Large intestine (tissue), 3 donors: ENCODE measurements around the gene H3-3A. TPM values are rescaled to one million over a fixed set of nuclear protein-coding genes. Genes with fewer than 3 reads are reported as not detected.

Experiments
- DNase-seq, 2 donors: peaks; one replicate each; pipeline versions ENCODE4 v3.0.0 to v3.0.0-alpha.2; 2013
- H3K27ac ChIP-seq: one replicate; pipeline ENCODE4 v1.5.1; 2013; ENCODE audit warnings: low read length
- H3K27me3 ChIP-seq: 2 replicates; pipeline ENCODE4 v1.6.1; 2013; ENCODE audit warnings: low read length; ENCODE audit not compliant: control insufficient read depth, insufficient read depth
- H3K36me3 ChIP-seq: 2 replicates; pipeline ENCODE4 v1.6.1; 2013; ENCODE audit warnings: low read length; ENCODE audit not compliant: control insufficient read depth, insufficient read depth
- H3K4me1 ChIP-seq: one replicate; pipeline ENCODE4 v1.6.1; 2013; ENCODE audit warnings: low read length; ENCODE audit not compliant: control insufficient read depth, insufficient read depth
- H3K4me3 ChIP-seq: one replicate; pipeline ENCODE4 v1.5.1; 2013; ENCODE audit warnings: low read length
- H3K9me3 ChIP-seq: one replicate; pipeline ENCODE4 v1.6.1; 2013; ENCODE audit warnings: mild to moderate bottlenecking, low read depth, low read length, moderate library complexity; ENCODE audit not compliant: control insufficient read depth
- WGBS: methylation state at CpG from one replicate; pipeline ENCODE4 v1.1.5; 2013; ENCODE audit warnings: low lambda C conversion rate; ENCODE audit not compliant: insufficient coverage; 5-methylcytosine and 5-hydroxymethylcytosine counted together
- polyA plus RNA-seq: library from polyadenylated mRNA; unstranded; fragments of 120-200 nt; gene quantifications from one replicate; pipeline ENCODE4 v1.2.1, GENCODE V29; 2013

The H3-3A gene
- polyA plus RNA-seq, 1 donor: 750 TPM

- DNase-seq: peak; percentile 75 to 88
- peak overlapping the region; percentile 77 for H3K4me3 ChIP-seq
- H3K27ac ChIP-seq: peak overlapping the region; percentile 91
- peaks cover 11% of the 10 kb centered on the region for H3K4me1 ChIP-seq
- H3K27me3 ChIP-seq: no peaks in the 10 kb centered on the region
- H3K36me3 ChIP-seq: no peaks in the 10 kb centered on the region
- no CpG with 5 or more reads among the region's 57 CpGs for WGBS
- H3K9me3 ChIP-seq: no peaks in the 10 kb centered on the region
These were observed 47.3 kb downstream of the H3-3A start for GRCh38 chr1:226109829-226110248.

- Histone ChIP-seq H3K9me3 (no peaks in the 10 kb centered on the region), H3K4me1 (peaks cover 11% of the 10 kb centered on the region), H3K27ac (peak overlapping the region; percentile 84), H3K4me3 (peak overlapping the region; percentile 58), H3K27me3 (no peaks in the 10 kb centered on the region), H3K36me3 (no peaks in the 10 kb centered on the region)
- no CpG with 5 or more reads among the region's 73 CpGs for WGBS
- peak; percentile 56 to 85 for DNase-seq
These were observed 48.0 kb downstream of the H3-3A start for GRCh38 chr1:226110249-226111097.

- no peak for DNase-seq
- Histone ChIP-seq H3K9me3 (no peaks in the 10 kb centered on the region), H3K4me1 (peaks cover 11% of the 10 kb centered on the region), H3K27me3 (no peaks in the 10 kb centered on the region), H3K36me3 (no peaks in the 10 kb centered on the region), H3K4me3 (peak overlapping the region; percentile 58), H3K27ac (peak overlapping the region; percentile 84)
- no CpG with 5 or more reads among the region's 11 CpGs for WGBS
These were observed 48.8 kb downstream of the H3-3A start for GRCh38 chr1:226111098-226111882.

GRCh38 chr1:226111883-226112261 is 49.4 kb downstream of the H3-3A start:
- no peak overlapping the region for H3K27ac ChIP-seq
- H3K36me3 ChIP-seq: no peaks in the 10 kb centered on the region
- no CpG with 5 or more reads among the region's 7 CpGs for WGBS

GRCh38 chr1:226112626-226113025 is 50.1 kb downstream of the H3-3A start:
- no peak for DNase-seq
- WGBS: no CpG with 5 or more reads among the region's 3 CpGs
- Histone ChIP-seq H3K9me3 (no peaks in the 10 kb centered on the region), H3K27ac (no peak overlapping the region), H3K4me1 (peaks cover 11% of the 10 kb centered on the region), H3K4me3 (no peak overlapping the region), H3K27me3 (no peaks in the 10 kb centered on the region), H3K36me3 (no peaks in the 10 kb centered on the region)

More at GRCh38 chr1:226111883-226112261, 49.4 kb downstream of the H3-3A start:
- no peak for DNase-seq
- Histone ChIP-seq H3K27me3 (no peaks in the 10 kb centered on the region), H3K9me3 (no peaks in the 10 kb centered on the region), H3K4me3 (no peak overlapping the region), H3K4me1 (peaks cover 11% of the 10 kb centered on the region)

- no peaks in the 10 kb centered on the region for H3K9me3 ChIP-seq
- no peaks in the 10 kb centered on the region for H3K27me3 ChIP-seq
- no peak overlapping the region for H3K4me3 ChIP-seq
- H3K27ac ChIP-seq: no peak overlapping the region
- DNase-seq: no peak
- H3K36me3 ChIP-seq: no peaks in the 10 kb centered on the region
- WGBS: no CpG with 5 or more reads among the region's 3 CpGs
- peaks cover 4% of the 10 kb centered on the region for H3K4me1 ChIP-seq
These were observed 54.2 kb downstream of the H3-3A start for GRCh38 chr1:226116673-226117072.

GRCh38 chr1:226117330-226117729 is 54.8 kb downstream of the H3-3A start:
- Histone ChIP-seq H3K4me1 (peaks cover 3% of the 10 kb centered on the region), H3K9me3 (no peaks in the 10 kb centered on the region), H3K36me3 (no peaks in the 10 kb centered on the region), H3K27ac (no peak overlapping the region), H3K4me3 (no peak overlapping the region), H3K27me3 (no peaks in the 10 kb centered on the region)
- DNase-seq: no peak
- WGBS: 100% methylated on average over 1 of the region's 6 CpGs

GRCh38 chr1:226118357-226118756 is 55.8 kb downstream of the H3-3A start:
- Histone ChIP-seq H3K36me3 (no peaks in the 10 kb centered on the region), H3K27me3 (no peaks in the 10 kb centered on the region), H3K4me3 (no peak overlapping the region), H3K27ac (no peak overlapping the region), H3K9me3 (no peaks in the 10 kb centered on the region), H3K4me1 (peaks cover 10% of the 10 kb centered on the region)
- no peak for DNase-seq
- WGBS: no CpG with 5 or more reads among the region's 4 CpGs

GRCh38 chr1:226119169-226119568 is 56.7 kb downstream of the H3-3A start:
- H3K9me3 ChIP-seq: no peaks in the 10 kb centered on the region
- no peak for DNase-seq
- no peak overlapping the region for H3K4me3 ChIP-seq
- no peaks in the 10 kb centered on the region for H3K36me3 ChIP-seq
- H3K27me3 ChIP-seq: no peaks in the 10 kb centered on the region
- H3K27ac ChIP-seq: no peak overlapping the region
- WGBS: no CpG with 5 or more reads among the region's 6 CpGs
- H3K4me1 ChIP-seq: peaks cover 10% of the 10 kb centered on the region

- Histone ChIP-seq H3K36me3 (no peaks in the 10 kb centered on the region), H3K27ac (no peak overlapping the region), H3K4me1 (peaks cover 10% of the 10 kb centered on the region), H3K27me3 (no peaks in the 10 kb centered on the region), H3K4me3 (no peak overlapping the region), H3K9me3 (no peaks in the 10 kb centered on the region)
- no CpG with 5 or more reads among the region's 5 CpGs for WGBS
- DNase-seq: no peak
These were observed 57.9 kb downstream of the H3-3A start for GRCh38 chr1:226120398-226120797.
